Gastrocnemius medialis (tissue), 4 donors: ENCODE measurements around the gene USP24. TPM values are rescaled to one million over a fixed set of nuclear protein-coding genes. Genes with fewer than 3 reads are reported as not detected.

Source experiments
- ATAC-seq, 2 donors: fragments of 150-250 bp; one replicate each; pipeline ENCODE4 v1.9.1; 2016
- DNase-seq, 2 donors: peaks; one replicate each; pipeline ENCODE4 v3.0.0-alpha.2; 2019
- H3K27ac ChIP-seq, 4 donors: fragments of 200-600 bp; sonication (generic); 1 replicate in 1 of 4; 2 replicates in 3 of 4; pipeline ENCODE4 v1.5.1; 2016 to 2018; ENCODE audit warnings: mild to moderate bottlenecking in 2 of 4, moderate library complexity in 1 of 4
- H3K27me3 ChIP-seq, 3 donors: fragments of 200-600 bp; sonication (generic) in 2 of 3; 1 replicate in 1 of 3; 2 replicates in 2 of 3; pipeline versions ENCODE4 v1.5.1 to v1.6.0; 2016 to 2019; ENCODE audit warnings: mild to moderate bottlenecking in 1 of 3, moderate library complexity in 1 of 3
- H3K36me3 ChIP-seq, 2 donors: fragments of 200-600 bp; sonication (generic) in 1 of 2; one replicate each; pipeline ENCODE4 v1.5.1; 2017 to 2018
- H3K4me1 ChIP-seq, 2 donors: fragments of 200-600 bp; sonication (generic) in 1 of 2; one replicate each; pipeline ENCODE4 v1.5.1; 2016 to 2017; ENCODE audit warnings: mild to moderate bottlenecking in 2 of 2
- H3K4me3 ChIP-seq, 4 donors: fragments of 200-600 bp; sonication (generic) in 3 of 4; 1 replicate in 1 of 4; 2 replicates in 3 of 4; pipeline ENCODE4 v1.5.1; 2016 to 2019; ENCODE audit warnings: mild to moderate bottlenecking in 2 of 4
- H3K9me3 ChIP-seq, 3 donors: fragments of 200-600 bp; sonication (generic) in 2 of 3; 1 replicate in 1 of 3; 2 replicates in 2 of 3; pipeline ENCODE4 v1.5.1; 2016 to 2019
- POLR2A ChIP-seq, 2 donors: fragments of 450-650 bp; IDR thresholded peaks; one replicate each; pipeline ENCODE4 v1.6.1; 2017; ENCODE audit warnings: antibody characterized with exemption in 2 of 2, mild to moderate bottlenecking in 2 of 2, moderate library complexity in 2 of 2
- in situ Hi-C, 4 donors: fragments of 200-750 bp; cut with MboI; loops; one replicate each; pipeline versions ENCODE4 v1.15.0 to v1.8.0; 2017; ENCODE audit warnings: low sequenced_read_pairs in 4 of 4
- intact Hi-C: fragments of 100-400 bp; cut with DNase I; formaldehyde crosslinking; loops from one replicate; pipeline ENCODE4 v1.15.1; 2023; ENCODE audit warnings: low total_unique reads
- total RNA-seq, 4 donors: library from RNA; depleted of rRNA; stranded (reverse); fragments of >200 nt; gene quantifications; one replicate each; pipeline versions ENCODE4 v1.1.0 to v1.2.3, GENCODE V29; 2016
- TF ChIP-seq, protein P1 (sequence below), 5 experiments: fragments of 450-650 bp in 3 of 5; fragments of 200-600 bp in 2 of 5; sonication (generic) in 2 of 5; IDR thresholded peaks in 4 of 5; conservative IDR thresholded peaks in 1 of 5; 1 replicate in 4 of 5; 2 replicates in 1 of 5; pipeline ENCODE4 v1.5.1; 2016 to 2019; ENCODE audit warnings: antibody characterized with exemption in 5 of 5, mild to moderate bottlenecking in 3 of 5, moderate library complexity in 3 of 5

The USP24 gene, protein sequence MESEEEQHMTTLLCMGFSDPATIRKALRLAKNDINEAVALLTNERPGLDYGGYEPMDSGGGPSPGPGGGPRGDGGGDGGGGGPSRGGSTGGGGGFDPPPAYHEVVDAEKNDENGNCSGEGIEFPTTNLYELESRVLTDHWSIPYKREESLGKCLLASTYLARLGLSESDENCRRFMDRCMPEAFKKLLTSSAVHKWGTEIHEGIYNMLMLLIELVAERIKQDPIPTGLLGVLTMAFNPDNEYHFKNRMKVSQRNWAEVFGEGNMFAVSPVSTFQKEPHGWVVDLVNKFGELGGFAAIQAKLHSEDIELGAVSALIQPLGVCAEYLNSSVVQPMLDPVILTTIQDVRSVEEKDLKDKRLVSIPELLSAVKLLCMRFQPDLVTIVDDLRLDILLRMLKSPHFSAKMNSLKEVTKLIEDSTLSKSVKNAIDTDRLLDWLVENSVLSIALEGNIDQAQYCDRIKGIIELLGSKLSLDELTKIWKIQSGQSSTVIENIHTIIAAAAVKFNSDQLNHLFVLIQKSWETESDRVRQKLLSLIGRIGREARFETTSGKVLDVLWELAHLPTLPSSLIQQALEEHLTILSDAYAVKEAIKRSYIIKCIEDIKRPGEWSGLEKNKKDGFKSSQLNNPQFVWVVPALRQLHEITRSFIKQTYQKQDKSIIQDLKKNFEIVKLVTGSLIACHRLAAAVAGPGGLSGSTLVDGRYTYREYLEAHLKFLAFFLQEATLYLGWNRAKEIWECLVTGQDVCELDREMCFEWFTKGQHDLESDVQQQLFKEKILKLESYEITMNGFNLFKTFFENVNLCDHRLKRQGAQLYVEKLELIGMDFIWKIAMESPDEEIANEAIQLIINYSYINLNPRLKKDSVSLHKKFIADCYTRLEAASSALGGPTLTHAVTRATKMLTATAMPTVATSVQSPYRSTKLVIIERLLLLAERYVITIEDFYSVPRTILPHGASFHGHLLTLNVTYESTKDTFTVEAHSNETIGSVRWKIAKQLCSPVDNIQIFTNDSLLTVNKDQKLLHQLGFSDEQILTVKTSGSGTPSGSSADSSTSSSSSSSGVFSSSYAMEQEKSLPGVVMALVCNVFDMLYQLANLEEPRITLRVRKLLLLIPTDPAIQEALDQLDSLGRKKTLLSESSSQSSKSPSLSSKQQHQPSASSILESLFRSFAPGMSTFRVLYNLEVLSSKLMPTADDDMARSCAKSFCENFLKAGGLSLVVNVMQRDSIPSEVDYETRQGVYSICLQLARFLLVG (N-terminal part only)
- total RNA-seq = 100 to 1,000 TPM in 1 of 4 donors, 10 to 100 TPM in 3; 77.3 to 102 (median 90.8) TPM

DNA sequence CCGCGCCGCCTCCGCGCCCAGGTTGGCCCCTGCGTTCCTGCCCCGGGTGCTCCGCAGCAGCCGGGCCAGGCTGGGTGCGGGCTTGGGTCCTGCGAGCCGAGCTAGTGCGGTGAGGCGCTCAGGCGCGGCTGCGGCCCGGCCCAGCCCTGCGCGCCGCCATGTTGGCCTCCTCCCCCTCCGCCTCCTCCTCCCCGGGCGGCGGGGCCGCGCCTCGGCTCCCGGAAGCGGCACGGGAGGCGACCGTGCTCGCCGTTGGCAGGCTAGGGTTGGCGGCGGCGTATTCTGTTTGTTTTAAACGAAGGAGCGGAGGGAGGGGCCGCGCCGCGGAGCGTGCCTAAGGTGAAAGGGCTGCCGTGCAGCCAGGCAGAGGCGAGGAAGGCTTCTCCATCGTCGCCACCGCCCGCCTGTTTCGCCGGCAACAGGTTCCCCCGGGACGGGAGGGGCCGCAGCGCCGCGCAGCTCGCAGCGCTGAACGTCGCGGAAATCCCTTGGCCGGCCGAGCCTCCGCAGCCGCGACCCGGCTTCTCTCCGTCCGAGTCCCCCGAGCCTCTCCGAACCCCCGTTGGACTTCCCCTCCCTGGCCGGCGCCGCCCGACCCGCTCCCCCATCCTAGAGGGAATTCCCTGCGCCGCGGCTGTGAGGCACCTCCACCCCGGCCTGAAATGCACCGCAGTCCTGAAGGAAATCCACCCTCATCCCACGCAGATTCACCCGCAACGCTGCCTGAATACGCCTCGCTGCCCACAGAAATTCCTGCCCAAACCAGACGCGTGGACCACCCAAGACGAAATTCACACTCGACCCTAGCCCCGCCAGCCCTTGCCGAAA is at the start of gene USP24:
Gene USP24 (minus strand): TSS at position 171 of the 828 bp plus-strand sequence. CDS start 251 bp downstream, outside the sequence.
- H3K4me3 ChIP-seq = peak within 1 kb of the TSS; percentile 73 to 94 (median 90)
- H3K9me3 ChIP-seq = no peaks in the 10 kb centered on the region
- no peaks in the 10 kb centered on the region for H3K27me3 ChIP-seq
- peak within 1 kb of the TSS; percentile 97 to 100 (median 99) for H3K27ac ChIP-seq
- in situ Hi-C loops (no loop called here), intact Hi-C loops (loop anchor here (5.0 kb wide), 1 partner anchor 1362 kb away; the partner anchor contains the start of gene PLPP3)
- ATAC-seq (peak; percentile 77 to 80), DNase-seq (peak; percentile 64 to 69)
- no peaks in the 10 kb centered on the region for H3K36me3 ChIP-seq
- TF ChIP-seq POLR2A (IDR thresholded peaks at IDR 0.05) = peak; percentile 86 to 92
- TF ChIP-seq, protein P1, sequence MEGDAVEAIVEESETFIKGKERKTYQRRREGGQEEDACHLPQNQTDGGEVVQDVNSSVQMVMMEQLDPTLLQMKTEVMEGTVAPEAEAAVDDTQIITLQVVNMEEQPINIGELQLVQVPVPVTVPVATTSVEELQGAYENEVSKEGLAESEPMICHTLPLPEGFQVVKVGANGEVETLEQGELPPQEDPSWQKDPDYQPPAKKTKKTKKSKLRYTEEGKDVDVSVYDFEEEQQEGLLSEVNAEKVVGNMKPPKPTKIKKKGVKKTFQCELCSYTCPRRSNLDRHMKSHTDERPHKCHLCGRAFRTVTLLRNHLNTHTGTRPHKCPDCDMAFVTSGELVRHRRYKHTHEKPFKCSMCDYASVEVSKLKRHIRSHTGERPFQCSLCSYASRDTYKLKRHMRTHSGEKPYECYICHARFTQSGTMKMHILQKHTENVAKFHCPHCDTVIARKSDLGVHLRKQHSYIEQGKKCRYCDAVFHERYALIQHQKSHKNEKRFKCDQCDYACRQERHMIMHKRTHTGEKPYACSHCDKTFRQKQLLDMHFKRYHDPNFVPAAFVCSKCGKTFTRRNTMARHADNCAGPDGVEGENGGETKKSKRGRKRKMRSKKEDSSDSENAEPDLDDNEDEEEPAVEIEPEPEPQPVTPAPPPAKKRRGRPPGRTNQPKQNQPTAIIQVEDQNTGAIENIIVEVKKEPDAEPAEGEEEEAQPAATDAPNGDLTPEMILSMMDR (IDR thresholded peaks at IDR 0.05 in 4 of 5, conservative IDR thresholded peaks at IDR 0.05 in 1 of 5) = no peak
- H3K4me1 ChIP-seq = peaks cover 37 to 56% of the 10 kb centered on the region in 2 donors

DNA sequence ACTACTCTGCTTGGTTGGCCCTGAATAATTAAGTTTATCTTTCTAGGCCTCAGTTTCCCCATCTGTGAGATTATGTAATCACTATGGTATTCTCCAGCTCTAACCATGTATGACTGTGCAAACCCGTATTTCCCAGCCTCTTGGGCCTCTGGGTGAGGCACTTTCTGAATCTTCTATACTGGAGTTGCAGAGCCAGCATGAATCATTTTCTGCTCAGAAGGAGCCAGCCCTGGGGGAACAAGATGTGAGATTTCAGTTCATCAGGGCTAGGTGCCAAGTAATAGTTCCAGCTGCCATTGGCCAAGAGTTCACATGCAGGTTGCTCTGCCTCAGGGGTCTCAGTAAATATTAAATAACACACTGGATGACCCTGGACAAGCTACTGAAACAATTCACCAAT is 47.7 kb upstream of the USP24 start:
- in situ Hi-C loops (no loop called here), intact Hi-C loops (no loop called here)
- DNase-seq = no peak
- H3K4me1 ChIP-seq = no peaks in the 10 kb centered on the region
- no peaks in the 10 kb centered on the region for H3K36me3 ChIP-seq
- no peaks in the 10 kb centered on the region for H3K9me3 ChIP-seq
- H3K4me3 ChIP-seq = no peak overlapping the region
- H3K27ac ChIP-seq = no peak overlapping the region
- TF ChIP-seq, protein P1 (IDR thresholded peaks at IDR 0.05 in 4 of 5, conservative IDR thresholded peaks at IDR 0.05 in 1 of 5) = no peak
- TF ChIP-seq POLR2A (IDR thresholded peaks at IDR 0.05) = no peak
- no peak for ATAC-seq
- H3K27me3 ChIP-seq = no peaks in the 10 kb centered on the region

DNA sequence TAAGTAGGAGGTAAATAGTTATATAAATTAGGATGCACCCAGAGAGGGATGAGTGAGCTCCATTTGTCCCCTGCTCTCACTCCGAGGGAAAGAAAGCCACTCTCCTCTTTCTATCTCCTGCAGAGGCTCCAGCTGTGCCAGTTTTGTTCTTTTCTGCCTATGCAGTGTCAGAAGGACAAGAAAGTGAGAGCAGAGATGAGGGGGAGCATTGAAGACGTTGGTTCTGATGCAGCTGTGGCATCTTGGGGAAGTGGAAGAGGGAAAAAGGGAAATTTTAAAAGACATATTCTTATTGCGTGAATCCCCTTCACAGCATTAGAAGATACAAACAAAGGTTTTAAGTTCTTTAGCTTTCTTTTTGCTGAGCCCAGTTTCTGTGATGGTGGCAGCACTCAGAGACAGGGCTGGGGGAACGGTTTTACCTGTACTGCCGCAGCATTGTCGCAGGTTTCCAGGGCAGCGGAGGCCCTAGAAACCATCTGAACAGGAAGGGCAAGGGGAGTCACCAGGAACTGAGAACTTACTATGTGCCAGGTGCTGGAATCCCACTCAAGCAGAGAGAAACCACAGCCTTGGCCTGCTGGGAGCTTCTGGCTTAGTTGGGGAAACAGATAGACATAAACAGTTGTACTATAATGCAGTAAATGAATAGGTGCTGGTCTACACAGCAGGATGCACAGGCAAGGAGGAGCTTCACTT is 44.9 kb upstream of the USP24 start:
- Histone ChIP-seq H3K36me3 (no peaks in the 10 kb centered on the region), H3K9me3 (no peaks in the 10 kb centered on the region), H3K27ac (no peak overlapping the region), H3K27me3 (no peaks in the 10 kb centered on the region), H3K4me1 (no peaks in the 10 kb centered on the region), H3K4me3 (no peak overlapping the region)
- ATAC-seq (no peak), DNase-seq (no peak)
- intact Hi-C loops (no loop called here), in situ Hi-C loops (no loop called here)
- no peak for TF ChIP-seq POLR2A (IDR thresholded peaks at IDR 0.05)
- TF ChIP-seq, protein P1 (IDR thresholded peaks at IDR 0.05 in 4 of 5, conservative IDR thresholded peaks at IDR 0.05 in 1 of 5) = no peak
